ENCODE data around the gene PFAS. TPM values are rescaled to one million over a fixed set of nuclear protein-coding genes. Genes with fewer than 3 reads are reported as not detected.
A peak's percentile ranks its signal among the peaks of the same experiment; 100 is the strongest.

The PFAS gene
- total RNA-seq, 2 experiments from 2014 or later, result 43.6 to 45.9 TPM

GRCh38 chr17:8264836-8265542, 15.9 kb downstream of the PFAS start:
- Mint-ChIP-seq H3K27ac (no peak overlapping the region), H3K4me3 (no peak overlapping the region), H3K27me3 (no peaks in the 10 kb centered on the region), H3K36me3 (ENCODE audit: low read depth) (peaks cover 29% of the 10 kb centered on the region), H3K4me1 (no peaks in the 10 kb centered on the region), H3K9me3 (no peaks in the 10 kb centered on the region)
- CTCF ChIA-PET, result no interaction called here
- POLR2A ChIA-PET, result interaction anchor here (1.4 kb wide), 1 partner anchor 15 kb away, joined by 5 read pairs; no protein-coding TSS in a partner anchor
- DNase-seq, result no peak

- POLR2A ChIA-PET, result interaction anchor here (1.1 kb wide), 1 partner anchor 20 kb away, joined by 3 read pairs; no protein-coding TSS in a partner anchor
- CTCF ChIA-PET, result no interaction called here
- peaks cover 25% of the 10 kb centered on the region for H3K36me3 Mint-ChIP-seq (ENCODE audit: low read depth)
Observed at GRCh38 chr17:8266648-8267479, 17.8 kb downstream of the PFAS start.

GRCh38 chr17:8267480-8268147, 18.5 kb downstream of the PFAS start:
- no peaks in the 10 kb centered on the region for H3K9me3 Mint-ChIP-seq
- POLR2A ChIA-PET, result interaction anchor here (1.1 kb wide), 1 partner anchor 21 kb away, joined by 3 read pairs; no protein-coding TSS in a partner anchor
- DNase-seq, result no peak
- H3K27ac Mint-ChIP-seq, result no peak overlapping the region
- H3K4me1 Mint-ChIP-seq, result no peaks in the 10 kb centered on the region
- H3K27me3 Mint-ChIP-seq, result no peaks in the 10 kb centered on the region
- no peak overlapping the region for H3K4me3 Mint-ChIP-seq
- peaks cover 25% of the 10 kb centered on the region for H3K36me3 Mint-ChIP-seq (ENCODE audit: low read depth)
- CTCF ChIA-PET, result no interaction called here

More at GRCh38 chr17:8266648-8267479, 17.8 kb downstream of the PFAS start:
- Mint-ChIP-seq H3K27me3 (no peaks in the 10 kb centered on the region), H3K27ac (no peak overlapping the region), H3K4me3 (no peak overlapping the region), H3K4me1 (no peaks in the 10 kb centered on the region), H3K9me3 (no peaks in the 10 kb centered on the region)
- no peak for DNase-seq

GRCh38 chr17:8268550-8269298, 19.6 kb downstream of the PFAS start:
- DNase-seq, result no peak
- H3K4me3 Mint-ChIP-seq, result no peak overlapping the region
- no peaks in the 10 kb centered on the region for H3K27me3 Mint-ChIP-seq
- peaks cover 18% of the 10 kb centered on the region for H3K36me3 Mint-ChIP-seq (ENCODE audit: low read depth)
- no peaks in the 10 kb centered on the region for H3K9me3 Mint-ChIP-seq
- no peak overlapping the region for H3K27ac Mint-ChIP-seq
- CTCF ChIA-PET, result no interaction called here
- POLR2A ChIA-PET, result no interaction called here
- no peaks in the 10 kb centered on the region for H3K4me1 Mint-ChIP-seq

- no peak for DNase-seq
- H3K36me3 Mint-ChIP-seq (ENCODE audit: low read depth), result peaks cover 5% of the 10 kb centered on the region
- H3K4me3 Mint-ChIP-seq, result no peak overlapping the region
- no peaks in the 10 kb centered on the region for H3K27me3 Mint-ChIP-seq
- no peaks in the 10 kb centered on the region for H3K4me1 Mint-ChIP-seq
- no peaks in the 10 kb centered on the region for H3K9me3 Mint-ChIP-seq
- H3K27ac Mint-ChIP-seq, result no peak overlapping the region
- CTCF ChIA-PET, result interaction anchor here (0.6 kb wide), 1 partner anchor 768 kb away, joined by 4 read pairs; no protein-coding TSS in a partner anchor
- POLR2A ChIA-PET, result no interaction called here
Observed at GRCh38 chr17:8272421-8272820, 23.3 kb downstream of the PFAS start.

- Mint-ChIP-seq H3K27ac (no peak overlapping the region), H3K4me3 (no peak overlapping the region)
Observed at GRCh38 chr17:8273884-8274444, 24.9 kb downstream of the PFAS start.

GRCh38 chr17:8274816-8275215, 25.7 kb downstream of the PFAS start:
- no peak for DNase-seq
- ChIA-PET CTCF (no interaction called here), POLR2A (no interaction called here)
- H3K27ac Mint-ChIP-seq, result no peak overlapping the region
- H3K36me3 Mint-ChIP-seq (ENCODE audit: low read depth), result no peaks in the 10 kb centered on the region
- no peaks in the 10 kb centered on the region for H3K27me3 Mint-ChIP-seq
- no peaks in the 10 kb centered on the region for H3K9me3 Mint-ChIP-seq
- no peak overlapping the region for H3K4me3 Mint-ChIP-seq
- H3K4me1 Mint-ChIP-seq, result no peaks in the 10 kb centered on the region

More at GRCh38 chr17:8273884-8274444, 24.9 kb downstream of the PFAS start:
- CTCF ChIA-PET, result no interaction called here
- no peaks in the 10 kb centered on the region for H3K9me3 Mint-ChIP-seq
- no peaks in the 10 kb centered on the region for H3K27me3 Mint-ChIP-seq
- POLR2A ChIA-PET, result no interaction called here
- no peaks in the 10 kb centered on the region for H3K36me3 Mint-ChIP-seq (ENCODE audit: low read depth)
- no peaks in the 10 kb centered on the region for H3K4me1 Mint-ChIP-seq
- DNase-seq, result no peak

- Mint-ChIP-seq H3K27me3 (no peaks in the 10 kb centered on the region), H3K4me3 (no peak overlapping the region), H3K9me3 (no peaks in the 10 kb centered on the region), H3K4me1 (no peaks in the 10 kb centered on the region), H3K36me3 (ENCODE audit: low read depth) (no peaks in the 10 kb centered on the region), H3K27ac (no peak overlapping the region)
- ChIA-PET POLR2A (no interaction called here), CTCF (no interaction called here)
- DNase-seq, result no peak
Observed at GRCh38 chr17:8275421-8276290, 26.6 kb downstream of the PFAS start.

GRCh38 chr17:8277317-8277716, 28.2 kb downstream of the PFAS start:
- ChIA-PET POLR2A (interaction anchor here (0.8 to 1.4 kb wide), 4 partner anchors 11 to 31 kb away, joined by 3 to 6 read pairs (median 5); partner anchors contain the start of genes PFAS, RANGRF and SLC25A35), CTCF (interaction anchor here (0.6 kb wide), 2 partner anchors 83 to 158 kb away, joined by 3 read pairs; no protein-coding TSS in a partner anchor)
- H3K4me3 Mint-ChIP-seq, result no peak overlapping the region
- no peaks in the 10 kb centered on the region for H3K27me3 Mint-ChIP-seq
- no peak overlapping the region for H3K27ac Mint-ChIP-seq
- H3K4me1 Mint-ChIP-seq, result no peaks in the 10 kb centered on the region
- DNase-seq, result no peak
- no peaks in the 10 kb centered on the region for H3K9me3 Mint-ChIP-seq
- H3K36me3 Mint-ChIP-seq (ENCODE audit: low read depth), result no peaks in the 10 kb centered on the region

- ChIA-PET POLR2A (interaction anchor here (0.7 to 4.7 kb wide), 2 partner anchors 35 to 109 kb away, joined by 4 to 68 read pairs; partner anchors contain the start of genes CTC1 and PFAS), CTCF (interaction anchor here (2.1 kb wide), 1 partner anchor 13 kb away, joined by 14 read pairs; the partner anchor contains the start of gene SLC25A35)
- peaks cover 30% of the 10 kb centered on the region for H3K4me1 Mint-ChIP-seq
- no peaks in the 10 kb centered on the region for H3K36me3 Mint-ChIP-seq (ENCODE audit: low read depth)
- no peak for DNase-seq
- H3K9me3 Mint-ChIP-seq, result no peaks in the 10 kb centered on the region
- H3K4me3 Mint-ChIP-seq, result no peak overlapping the region
- H3K27me3 Mint-ChIP-seq, result no peaks in the 10 kb centered on the region
- H3K27ac Mint-ChIP-seq, result no peak overlapping the region
Observed at GRCh38 chr17:8282345-8282744, 33.3 kb downstream of the PFAS start.

GRCh38 chr17:8283356-8283755, 34.3 kb downstream of the PFAS start:
- Mint-ChIP-seq H3K27me3 (no peaks in the 10 kb centered on the region), H3K9me3 (no peaks in the 10 kb centered on the region), H3K4me1 (peaks cover 39% of the 10 kb centered on the region), H3K36me3 (ENCODE audit: low read depth) (no peaks in the 10 kb centered on the region), H3K4me3 (no peak overlapping the region), H3K27ac (peak overlapping the region; percentile 77)
- no peak for DNase-seq
- ChIA-PET CTCF (interaction anchor here (0.8 to 2.3 kb wide), 9 partner anchors 12 to 458 kb away, joined by 3 to 14 read pairs (median 4); partner anchors contain the start of genes CTC1, PFAS and SLC25A35), POLR2A (interaction anchor here (0.9 to 4.7 kb wide), 11 partner anchors 8 to 164 kb away, joined by 3 to 68 read pairs (median 5); partner anchors contain the start of genes AURKB, CTC1, KRABD2 and PFAS)
